HT1080 (cell line): Measurements from ENCODE around the gene ATP6V1G1. TPM values are rescaled to one million over a fixed set of nuclear protein-coding genes. Genes with fewer than 3 reads are reported as not detected.

Source experiments
- small RNA-seq: library from RNA; depleted of rRNA; stranded (forward); fragments of <200 nt; gene quantifications from one replicate; pipeline ENCODE3, GENCODE V24; 2014
- total RNA-seq: library from RNA; depleted of rRNA; stranded (reverse); fragments of >200 nt; shearing (Covaris generic); gene quantifications from 2 replicates; pipeline ENCODE4 v1.2.3, GENCODE V29; 2014; rRNA removed

The ATP6V1G1 gene
- total RNA-seq, 1 experiment from 2014 or later, result 96.0 TPM

Small RNAs within 50 kb of the gene (small RNA-seq; reads per million reads assigned to genes)
- not detected for gene RF00019

Other genes with a start within 250 kb of the ATP6V1G1 start
- gene AKNA, start 199.8 kb upstream of the ATP6V1G1 start, total RNA-seq, result 3.8 and 4.2 TPM in 2 replicates
- 2.0 and 3.1 TPM in 2 replicates for gene WHRN, start 82.3 kb upstream of the ATP6V1G1 start, total RNA-seq
- 8.7 and 9.6 TPM in 2 replicates for gene TMEM268, start 23.5 kb downstream of the ATP6V1G1 start, total RNA-seq
- not detected in 2 replicates for gene TEX53, start 70.0 kb downstream of the ATP6V1G1 start, total RNA-seq
- gene TEX48, start 94.4 kb downstream of the ATP6V1G1 start, total RNA-seq, result 0.96 TPM in 1 of 2 replicates, not detected in the other
- gene TNFSF15, start 218.3 kb downstream of the ATP6V1G1 start, total RNA-seq, result 0.23 and 0.53 TPM in 2 replicates